RWPE2 (cell line): ENCODE measurements around the gene MLPH.

Experiments used
- ATAC-seq: fragments of 200-7000 bp; cut with Tn5 transposase; 3 replicates; pipeline ENCODE4 v1.9.1; 2021; ENCODE audit warnings: low read depth
- DNase-seq: peaks from one replicate; pipeline ENCODE4 v3.0.0-alpha.2; 2020; ENCODE audit warnings: low spot score
- H3K27ac ChIP-seq: fragments of 450-650 bp; 2 replicates; pipeline ENCODE4 v1.5.1; 2017; ENCODE audit warnings: mild to moderate bottlenecking; ENCODE audit not compliant: poor library complexity, severe bottlenecking
- H3K27me3 ChIP-seq: fragments of 250-450 bp; sonication (Bioruptor Pico); 2 replicates; pipeline ENCODE4 v1.5.1; 2021; ENCODE audit warnings: mild to moderate bottlenecking, moderate library complexity; ENCODE audit not compliant: insufficient read depth, poor library complexity, severe bottlenecking
- H3K36me3 ChIP-seq: fragments of 250-450 bp; sonication (Bioruptor Pico); 2 replicates; pipeline ENCODE4 v1.5.1; 2020; ENCODE audit warnings: low read depth, mild to moderate bottlenecking, moderate library complexity
- H3K4me1 ChIP-seq: fragments of 250-450 bp; sonication (Bioruptor Pico); 2 replicates; pipeline ENCODE4 v1.5.1; 2021; ENCODE audit warnings: mild to moderate bottlenecking, moderate library complexity; ENCODE audit not compliant: insufficient read depth, poor library complexity, severe bottlenecking
- H3K4me3 ChIP-seq: fragments of 250-450 bp; sonication (Bioruptor Pico); 2 replicates; pipeline ENCODE4 v1.5.1; 2021; ENCODE audit warnings: mild to moderate bottlenecking, moderate library complexity; ENCODE audit not compliant: severe bottlenecking
- H3K9me3 ChIP-seq: fragments of 250-450 bp; sonication (Bioruptor Pico); 2 replicates; pipeline ENCODE4 v1.5.1; 2021; ENCODE audit warnings: mild to moderate bottlenecking, moderate library complexity; ENCODE audit not compliant: severe bottlenecking
- TF ChIP-seq, protein P1 (sequence below): fragments of 450-650 bp; IDR thresholded peaks from one replicate; pipeline ENCODE4 v1.5.1; 2017; ENCODE audit warnings: mild to moderate bottlenecking, moderate library complexity; ENCODE audit not compliant: poor library complexity, severe bottlenecking

MLPH gene

DNA sequence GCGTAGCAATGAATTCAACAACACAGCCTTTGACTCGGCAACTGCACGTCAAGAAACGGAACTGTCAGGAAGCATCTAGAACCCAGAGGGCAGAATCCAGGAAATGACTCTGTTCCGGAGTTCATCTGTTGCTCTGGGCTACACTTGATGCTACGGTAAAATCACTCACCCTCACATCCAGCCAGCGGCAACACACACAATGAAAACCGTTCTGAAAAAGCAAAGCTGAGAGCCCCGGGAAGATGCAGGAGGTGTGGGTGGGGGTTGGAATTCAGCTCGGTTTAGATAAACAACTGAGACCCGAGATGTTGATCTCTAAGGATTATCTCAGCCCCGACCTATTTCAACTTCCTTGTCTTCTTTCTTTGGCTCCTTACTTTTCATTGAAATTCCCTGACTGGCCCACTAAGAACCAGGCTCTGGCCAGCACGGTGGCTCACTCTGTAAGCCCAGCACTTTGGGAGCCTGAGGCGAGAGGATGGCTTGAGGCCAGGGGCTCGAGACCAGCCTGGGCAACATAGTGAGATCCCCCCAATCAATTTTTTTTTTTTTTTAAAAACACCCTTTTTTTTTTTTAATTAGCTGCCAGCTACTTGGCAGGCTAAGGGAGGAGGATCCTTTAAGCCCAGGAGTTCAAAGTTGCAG is 116.8 kb downstream of the MLPH start:
- DNase-seq: no peak

DNA sequence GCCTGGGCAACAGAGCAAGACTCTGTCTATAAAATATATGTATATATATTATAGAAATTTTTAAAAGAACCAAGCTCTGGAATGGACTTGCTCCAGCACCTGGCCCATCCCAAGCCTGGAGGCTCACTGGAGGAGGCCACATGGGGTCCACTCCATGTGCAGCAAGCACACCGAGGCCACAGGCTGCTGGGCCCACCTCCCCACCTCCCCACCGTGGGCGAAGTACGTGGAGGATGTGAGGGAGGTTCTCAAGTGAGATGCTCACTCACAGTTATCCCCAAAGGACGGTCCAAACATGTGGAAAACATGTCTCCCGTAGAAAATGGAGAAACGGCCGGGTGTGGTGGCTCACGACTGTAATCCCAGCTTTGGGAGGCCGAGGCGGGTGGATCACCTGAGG is 117.3 kb downstream of the MLPH start:
- H3K4me3 ChIP-seq: no peak overlapping the region
- no peak overlapping the region for H3K27ac ChIP-seq
- H3K27me3 ChIP-seq: no peaks in the 10 kb centered on the region
- H3K4me1 ChIP-seq: no peaks in the 10 kb centered on the region
- TF ChIP-seq, protein P1, sequence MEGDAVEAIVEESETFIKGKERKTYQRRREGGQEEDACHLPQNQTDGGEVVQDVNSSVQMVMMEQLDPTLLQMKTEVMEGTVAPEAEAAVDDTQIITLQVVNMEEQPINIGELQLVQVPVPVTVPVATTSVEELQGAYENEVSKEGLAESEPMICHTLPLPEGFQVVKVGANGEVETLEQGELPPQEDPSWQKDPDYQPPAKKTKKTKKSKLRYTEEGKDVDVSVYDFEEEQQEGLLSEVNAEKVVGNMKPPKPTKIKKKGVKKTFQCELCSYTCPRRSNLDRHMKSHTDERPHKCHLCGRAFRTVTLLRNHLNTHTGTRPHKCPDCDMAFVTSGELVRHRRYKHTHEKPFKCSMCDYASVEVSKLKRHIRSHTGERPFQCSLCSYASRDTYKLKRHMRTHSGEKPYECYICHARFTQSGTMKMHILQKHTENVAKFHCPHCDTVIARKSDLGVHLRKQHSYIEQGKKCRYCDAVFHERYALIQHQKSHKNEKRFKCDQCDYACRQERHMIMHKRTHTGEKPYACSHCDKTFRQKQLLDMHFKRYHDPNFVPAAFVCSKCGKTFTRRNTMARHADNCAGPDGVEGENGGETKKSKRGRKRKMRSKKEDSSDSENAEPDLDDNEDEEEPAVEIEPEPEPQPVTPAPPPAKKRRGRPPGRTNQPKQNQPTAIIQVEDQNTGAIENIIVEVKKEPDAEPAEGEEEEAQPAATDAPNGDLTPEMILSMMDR: no peak
- H3K36me3 ChIP-seq: no peaks in the 10 kb centered on the region
- no peaks in the 10 kb centered on the region for H3K9me3 ChIP-seq
- no peak for ATAC-seq
- no peak for DNase-seq

More for the DNA sequence above, 116.8 kb downstream of the MLPH start:
- Histone ChIP-seq H3K27ac (no peak overlapping the region), H3K9me3 (no peaks in the 10 kb centered on the region), H3K27me3 (no peaks in the 10 kb centered on the region), H3K4me3 (no peak overlapping the region), H3K36me3 (no peaks in the 10 kb centered on the region), H3K4me1 (no peaks in the 10 kb centered on the region)
- TF ChIP-seq, protein P1: no peak
- ATAC-seq: peak; percentile 66; the same call in 2 of the 3 replicates
